PC-3 (cell line): ENCODE results near the gene TOP3A.

ENCODE experiments used
- EZH2 ChIP-seq: fragments of 300-600 bp; sonication (generic); IDR thresholded peaks from one replicate; pipeline ENCODE4 v1.6.1; 2017; ENCODE audit warnings: antibody characterized with exemption, mild to moderate bottlenecking, low read length; ENCODE audit not compliant: unreplicated experiment
- TF ChIP-seq, protein P1 (sequence below): fragments of 300-600 bp; sonication (generic); conservative IDR thresholded peaks from 2 replicates; pipeline ENCODE4 v1.5.1; 2017; ENCODE audit warnings: antibody characterized with exemption, low read depth, mild to moderate bottlenecking, low read length

DNA sequence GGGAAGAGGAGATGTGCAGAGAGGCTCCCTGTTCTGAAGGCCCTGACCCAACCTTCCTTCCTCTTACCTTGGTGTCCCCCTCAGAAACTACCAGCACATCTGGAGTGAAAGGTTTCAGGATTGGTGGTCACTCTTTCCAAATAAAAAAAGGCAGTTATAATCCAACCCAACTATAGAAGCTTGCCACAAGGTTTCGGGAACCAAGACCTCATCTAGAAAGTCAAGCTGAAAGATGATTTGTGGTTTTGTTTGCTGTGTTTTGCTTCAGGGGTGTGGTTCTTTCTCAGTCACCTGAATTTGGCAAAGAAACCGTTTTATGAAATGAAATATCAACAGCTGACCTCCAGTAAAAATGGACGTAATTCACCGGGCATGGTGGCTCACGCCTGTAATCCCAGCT is 29.2 kb upstream of the TOP3A start:
- TF ChIP-seq, protein P1, sequence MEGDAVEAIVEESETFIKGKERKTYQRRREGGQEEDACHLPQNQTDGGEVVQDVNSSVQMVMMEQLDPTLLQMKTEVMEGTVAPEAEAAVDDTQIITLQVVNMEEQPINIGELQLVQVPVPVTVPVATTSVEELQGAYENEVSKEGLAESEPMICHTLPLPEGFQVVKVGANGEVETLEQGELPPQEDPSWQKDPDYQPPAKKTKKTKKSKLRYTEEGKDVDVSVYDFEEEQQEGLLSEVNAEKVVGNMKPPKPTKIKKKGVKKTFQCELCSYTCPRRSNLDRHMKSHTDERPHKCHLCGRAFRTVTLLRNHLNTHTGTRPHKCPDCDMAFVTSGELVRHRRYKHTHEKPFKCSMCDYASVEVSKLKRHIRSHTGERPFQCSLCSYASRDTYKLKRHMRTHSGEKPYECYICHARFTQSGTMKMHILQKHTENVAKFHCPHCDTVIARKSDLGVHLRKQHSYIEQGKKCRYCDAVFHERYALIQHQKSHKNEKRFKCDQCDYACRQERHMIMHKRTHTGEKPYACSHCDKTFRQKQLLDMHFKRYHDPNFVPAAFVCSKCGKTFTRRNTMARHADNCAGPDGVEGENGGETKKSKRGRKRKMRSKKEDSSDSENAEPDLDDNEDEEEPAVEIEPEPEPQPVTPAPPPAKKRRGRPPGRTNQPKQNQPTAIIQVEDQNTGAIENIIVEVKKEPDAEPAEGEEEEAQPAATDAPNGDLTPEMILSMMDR: no peak
- TF ChIP-seq EZH2: no peak
